NB4 (cell line): Measurements from ENCODE around the gene U2AF1.
"Not testable (repeated sequence)": the region's sequence is repeated elsewhere in the genome, so short reads cannot be mapped to it uniquely, and the experiment has no call there.

Experiments
- DNase-seq: peaks from one replicate; pipeline ENCODE4 v3.0.0; 2010; ENCODE audit warnings: low read depth
- H3K4me3 ChIP-seq: one replicate; pipeline ENCODE4 v1.5.1; 2011; ENCODE audit warnings: mild to moderate bottlenecking, low read depth, low read length, moderate library complexity

The U2AF1 gene

DNA sequence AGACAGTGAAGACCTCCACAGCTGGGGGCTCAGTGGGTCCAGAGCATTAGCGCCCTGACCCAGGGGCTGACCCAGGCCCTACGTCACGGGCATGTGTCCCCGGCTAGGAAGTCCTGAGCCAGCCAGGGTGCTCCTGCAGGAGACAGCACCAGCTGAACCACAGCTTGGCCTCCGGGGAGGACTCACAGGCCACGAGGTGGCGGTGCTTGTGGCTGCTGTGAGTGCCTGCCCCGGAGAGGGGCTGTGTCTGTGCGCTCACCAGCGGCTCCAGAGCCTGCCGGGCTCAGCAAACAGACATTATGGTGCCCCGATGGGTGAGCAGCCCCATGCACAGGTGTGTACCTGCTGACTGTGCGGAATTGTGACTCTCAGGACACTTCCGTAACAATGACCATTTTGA lies 62.8 kb downstream of the U2AF1 start:
- DNase-seq, H3K4me3 ChIP-seq: not testable (repeated sequence)

GRCh38 chr21:43043291-43043690 lies 64.1 kb downstream of the U2AF1 start:
- H3K4me3 ChIP-seq, DNase-seq: not testable (repeated sequence)
